CD4-positive, alpha-beta T cell treated with Interleukin-4 for 1 hour (primary cell): ENCODE data around the gene ADGRV1.
"Not testable (repeated sequence)": the region's sequence is repeated elsewhere in the genome, so short reads cannot be mapped to it uniquely, and the experiment has no call there.

Experiments used
- DNase-seq, 2 donors: peaks; one replicate each; pipeline ENCODE4 v3.0.0-alpha.2; 2020 to 2022

The ADGRV1 gene

GRCh38 chr5:91042247-91042935 is 483.8 kb downstream of the ADGRV1 start:
- DNase-seq: no peak

GRCh38 chr5:91042936-91043255 is 484.3 kb downstream of the ADGRV1 start:
- DNase-seq: no peak

- no peak for DNase-seq
These were observed 489.5 kb downstream of the ADGRV1 start for GRCh38 chr5:91048073-91048472.

- no peak for DNase-seq
These were observed 490.5 kb downstream of the ADGRV1 start for GRCh38 chr5:91049112-91049511.

GRCh38 chr5:91049800-91050199 is 491.2 kb downstream of the ADGRV1 start:
- no peak for DNase-seq

GRCh38 chr5:91052411-91052810 is 493.8 kb downstream of the ADGRV1 start:
- DNase-seq: not testable (repeated sequence)

- DNase-seq: no peak
These were observed 494.6 kb downstream of the ADGRV1 start for GRCh38 chr5:91052977-91053740.

- DNase-seq: no peak
These were observed 495.1 kb downstream of the ADGRV1 start for GRCh38 chr5:91053741-91054025.

GRCh38 chr5:91058155-91058554 is 499.6 kb downstream of the ADGRV1 start:
- no peak for DNase-seq

GRCh38 chr5:91058575-91058974 is 500.0 kb downstream of the ADGRV1 start:
- DNase-seq: peak in 1 of 2 donors; percentile 11

- no peak for DNase-seq
These were observed 500.8 kb downstream of the ADGRV1 start for GRCh38 chr5:91059409-91059808.

GRCh38 chr5:91061094-91061493 is 502.5 kb downstream of the ADGRV1 start:
- DNase-seq: no peak

- DNase-seq: no peak
These were observed 503.5 kb downstream of the ADGRV1 start for GRCh38 chr5:91061946-91062562.

- not testable (repeated sequence) for DNase-seq
These were observed 504.6 kb downstream of the ADGRV1 start for GRCh38 chr5:91063098-91063690.

- no peak for DNase-seq
These were observed 506.9 kb downstream of the ADGRV1 start for GRCh38 chr5:91065496-91065895.

GRCh38 chr5:91069364-91069763 is 510.8 kb downstream of the ADGRV1 start:
- DNase-seq: no peak

- no peak for DNase-seq
These were observed 512.4 kb downstream of the ADGRV1 start for GRCh38 chr5:91070761-91071550.

GRCh38 chr5:91072881-91073280 is 514.3 kb downstream of the ADGRV1 start:
- no peak for DNase-seq

GRCh38 chr5:91074615-91075014 is 516.0 kb downstream of the ADGRV1 start:
- no peak for DNase-seq

- DNase-seq: no peak
These were observed 517.5 kb downstream of the ADGRV1 start for GRCh38 chr5:91076138-91076537.

GRCh38 chr5:91077623-91078022 is 519.0 kb downstream of the ADGRV1 start:
- DNase-seq: no peak

GRCh38 chr5:91079037-91079436 is 520.4 kb downstream of the ADGRV1 start:
- DNase-seq: no peak

- DNase-seq: no peak
These were observed 531.2 kb downstream of the ADGRV1 start for GRCh38 chr5:91089758-91090157.
